GM20431 (cell line): Measurements from ENCODE around the gene PLXNB1.
"Not testable (repeated sequence)": the region's sequence is repeated elsewhere in the genome, so short reads cannot be mapped to it uniquely, and the experiment has no call there.

ENCODE experiments used
- in situ Hi-C: fragments of 300-500 bp; cut with MseI, MboI; formaldehyde crosslinking; loops from one replicate; pipeline ENCODE4 v1.15.0; 2020; ENCODE audit warnings: low sequenced_read_pairs; ENCODE audit not compliant: unreplicated experiment

The PLXNB1 gene

GRCh38 chr3:48410205-48411040 lies 19.5 kb downstream of the PLXNB1 start:
- in situ Hi-C loops: no loop called here

GRCh38 chr3:48409291-48410201 lies 20.3 kb downstream of the PLXNB1 start:
- in situ Hi-C loops: no loop called here

- in situ Hi-C loops: no loop called here
Measured at GRCh38 chr3:48408823-48409281, 21.0 kb downstream of the PLXNB1 start.

GRCh38 chr3:48407542-48408099 lies 22.3 kb downstream of the PLXNB1 start:
- in situ Hi-C loops: no loop called here

GRCh38 chr3:48406443-48407431 lies 23.1 kb downstream of the PLXNB1 start:
- in situ Hi-C loops: no loop called here

GRCh38 chr3:48405971-48406370 lies 23.9 kb downstream of the PLXNB1 start:
- in situ Hi-C loops: no loop called here

- in situ Hi-C loops: no loop called here
Measured at GRCh38 chr3:48405343-48405881, 24.5 kb downstream of the PLXNB1 start.

GRCh38 chr3:48404440-48405342 lies 25.2 kb downstream of the PLXNB1 start:
- in situ Hi-C loops: no loop called here

GRCh38 chr3:48403533-48404439 lies 26.1 kb downstream of the PLXNB1 start:
- in situ Hi-C loops: no loop called here

GRCh38 chr3:48402907-48403306 lies 27.0 kb downstream of the PLXNB1 start:
- in situ Hi-C loops: no loop called here

- in situ Hi-C loops: no loop called here
Measured at GRCh38 chr3:48402281-48402732, 27.6 kb downstream of the PLXNB1 start.

GRCh38 chr3:48401434-48401901 lies 28.4 kb downstream of the PLXNB1 start:
- in situ Hi-C loops: not testable (repeated sequence)

- in situ Hi-C loops: no loop called here
Measured at GRCh38 chr3:48400824-48401433, 29.0 kb downstream of the PLXNB1 start.

- in situ Hi-C loops: no loop called here
Measured at GRCh38 chr3:48399387-48400172, 30.3 kb downstream of the PLXNB1 start.

- in situ Hi-C loops: no loop called here
Measured at GRCh38 chr3:48398701-48399386, 31.0 kb downstream of the PLXNB1 start.
